GM13976 (cell line): ENCODE results near the gene SMYD3.

ENCODE experiments used
- DNase-seq: peaks from one replicate; pipeline ENCODE4 v3.0.0; 2012; ENCODE audit warnings: low spot score
- CTCF ChIP-seq: IDR thresholded peaks from 2 replicates; pipeline ENCODE4 v1.5.1; 2012; ENCODE audit warnings: borderline replicate concordance, mild to moderate bottlenecking; ENCODE audit not compliant: insufficient read depth; ENCODE audit errors: extremely low read depth, missing control alignments, control extremely low read depth
- in situ Hi-C: fragments of 300-500 bp; cut with MboI; formaldehyde crosslinking; loops from one replicate; pipeline ENCODE4 v1.12.0; 2022; ENCODE audit warnings: low sequenced_read_pairs, mixed read lengths, inconsistent platforms; ENCODE audit not compliant: unreplicated experiment

Gene SMYD3

DNA sequence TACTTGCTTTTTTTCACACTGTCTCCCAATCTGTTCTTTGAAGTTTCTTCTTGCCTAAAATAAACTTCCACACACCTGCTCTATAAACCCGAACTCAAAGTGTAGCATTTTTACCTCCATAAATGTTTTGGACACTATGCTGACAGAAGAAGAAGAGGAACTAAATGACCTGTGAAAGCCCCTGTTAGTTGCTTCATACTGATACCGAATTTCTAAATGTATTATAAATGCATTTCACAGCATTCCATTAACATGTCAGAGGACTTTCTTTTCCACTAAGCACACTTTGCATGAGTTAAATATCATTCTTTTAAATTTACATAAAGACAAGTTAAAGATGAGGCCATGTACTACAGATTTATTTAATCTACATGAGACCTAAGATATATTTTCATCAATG is 281.0 kb downstream of the SMYD3 start:
- DNase-seq: no peak

DNA sequence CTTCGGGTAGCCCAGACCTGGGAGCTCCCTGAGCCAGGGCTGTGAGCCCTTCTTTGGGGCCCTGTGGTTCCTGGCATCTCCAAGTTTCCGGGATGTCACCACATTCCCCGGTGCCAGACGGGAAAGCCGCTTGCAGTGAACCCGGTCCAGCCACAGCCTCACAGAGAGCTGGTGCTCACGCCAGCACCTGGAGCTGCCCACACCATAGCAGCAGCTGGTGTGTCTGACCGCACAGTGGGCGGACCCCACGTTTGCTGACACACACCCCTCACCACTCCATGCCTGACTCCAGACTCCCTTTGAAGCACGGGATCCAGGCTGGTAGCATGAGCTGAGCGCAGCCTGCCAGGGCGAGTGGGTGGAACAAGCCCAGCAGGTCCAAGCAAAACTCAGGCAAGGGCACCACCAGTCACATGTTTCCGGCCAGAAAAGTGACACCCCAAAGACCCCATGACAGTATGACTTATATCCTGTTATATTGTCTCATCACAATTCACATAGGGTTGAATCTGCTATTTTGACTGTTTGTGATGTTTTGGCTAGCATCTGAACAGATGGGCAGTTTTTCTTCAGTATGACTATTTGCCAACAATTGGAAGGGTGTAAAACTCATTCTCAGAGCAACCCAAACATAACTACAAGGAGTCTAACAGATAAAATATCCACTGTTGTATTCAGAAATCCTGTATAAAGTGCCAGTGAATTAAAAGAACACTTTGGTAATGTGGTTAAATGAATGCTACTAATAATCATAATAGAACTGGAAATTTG is 285.4 kb downstream of the SMYD3 start:
- no peak for TF ChIP-seq CTCF
- in situ Hi-C loops: no loop called here
- no peak for DNase-seq

More for the DNA sequence above, 281.0 kb downstream of the SMYD3 start:
- in situ Hi-C loops: no loop called here
- TF ChIP-seq CTCF: no peak

DNA sequence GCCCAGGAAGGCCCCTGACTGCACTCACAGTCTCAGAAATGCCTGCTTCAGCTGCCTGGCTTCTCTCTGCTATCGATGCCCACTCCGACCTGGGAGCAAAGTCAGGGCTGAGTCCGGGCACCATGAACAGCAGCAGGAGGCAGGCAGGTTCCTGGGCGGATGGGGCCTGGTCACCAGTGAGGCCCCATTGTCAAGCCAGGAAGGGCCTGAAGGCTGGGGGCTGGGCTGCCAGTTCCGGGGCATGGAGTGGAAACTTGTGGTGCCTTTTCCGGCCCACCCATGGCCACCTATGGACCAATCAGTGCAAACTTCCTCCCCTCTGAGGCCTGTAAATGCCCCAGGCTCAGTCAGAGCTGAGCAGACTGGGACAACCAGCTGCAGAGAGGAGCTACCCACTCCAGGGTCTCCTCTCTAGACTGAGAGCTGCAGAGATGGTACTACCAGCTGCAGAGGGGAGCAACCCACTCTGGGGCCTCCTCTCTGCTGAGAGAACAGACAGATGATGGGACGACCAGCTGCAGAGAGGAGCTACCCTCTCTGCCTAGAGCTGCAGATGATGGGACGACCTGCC is 286.5 kb downstream of the SMYD3 start:
- DNase-seq: no peak
- no peak for TF ChIP-seq CTCF
- in situ Hi-C loops: no loop called here

GRCh38 chr1:246219508-246220030 is 287.5 kb downstream of the SMYD3 start:
- in situ Hi-C loops: no loop called here
- peak; percentile 53 for DNase-seq
- TF ChIP-seq CTCF: no peak

- in situ Hi-C loops: no loop called here
- no peak for DNase-seq
- no peak for TF ChIP-seq CTCF
These were observed 288.4 kb downstream of the SMYD3 start for GRCh38 chr1:246218686-246219085.

- no peak for DNase-seq
- no peak for TF ChIP-seq CTCF
- in situ Hi-C loops: no loop called here
These were observed 290.2 kb downstream of the SMYD3 start for GRCh38 chr1:246216906-246217305.

GRCh38 chr1:246215510-246215903 is 291.6 kb downstream of the SMYD3 start:
- in situ Hi-C loops: no loop called here
- TF ChIP-seq CTCF: no peak
- DNase-seq: no peak
